Measurements from ENCODE around the gene NDFIP2. TPM values are rescaled to one million over a fixed set of nuclear protein-coding genes. Genes with fewer than 3 reads are reported as not detected.

Gene NDFIP2
- total and polyA plus RNA-seq, 2 experiments from 2014 or later: 28.3 to 28.7 TPM

- TF ChIP-seq ZNF462 (CRISPR knock-in tag; IDR thresholded peaks at IDR 0.05) (no peak), EZH2 (IDR thresholded peaks at IDR 0.05; ENCODE audit: low read depth, unreplicated experiment) (no peak), CREB1 (CRISPR knock-in tag; IDR thresholded peaks at IDR 0.05; ENCODE audit: low read depth) (no peak), CTCF (conservative IDR thresholded peaks at IDR 0.05; ENCODE audit: low read depth in 2 of 2) (no peak), STAT1 (IDR thresholded peaks at IDR 0.05; ENCODE audit: unreplicated experiment) (no peak)
Observed at GRCh38 chr13:79435561-79435990, 45.4 kb upstream of the NDFIP2 start (continued).

- Histone ChIP-seq H3K4me1 (ENCODE audit: insufficient read depth) (peaks cover 4% of the 10 kb centered on the region; the same call in 1 of the 2 replicates), H3K27me3 (ENCODE audit: insufficient read depth) (no peaks in the 10 kb centered on the region), H3K4me2 (no peak overlapping the region), H4K20me1 (replicated peaks; ENCODE audit: insufficient read depth) (no peaks in the 10 kb centered on the region), H3K4me3 (no peak overlapping the region), H2AFZ (no peak overlapping the region), H3K36me3 (ENCODE audit: insufficient read depth) (no peaks in the 10 kb centered on the region), H3K27ac (ENCODE audit: low read depth) (no peak overlapping the region), H3F3A (replicated peaks; ENCODE audit: low read depth) (no peaks in the 10 kb centered on the region), H3K9me2 (ENCODE audit: insufficient read depth) (no peaks in the 10 kb centered on the region), H3K79me2 (replicated peaks; ENCODE audit: insufficient read depth) (no peaks in the 10 kb centered on the region)
- H3K9me3 Mint-ChIP-seq: no peaks in the 10 kb centered on the region
- H3K4me3 Mint-ChIP-seq: no peak overlapping the region
- no peaks in the 10 kb centered on the region for H3K27me3 Mint-ChIP-seq (ENCODE audit: insufficient read depth, low read depth, poor library complexity)
- DNase-seq (ENCODE audit: low spot score): no peak
- ATAC-seq: no peak
- no peak overlapping the region for H3K27ac Mint-ChIP-seq
- peaks cover 6% of the 10 kb centered on the region; the same call in 1 of the 3 replicates for H3K4me1 Mint-ChIP-seq
- no peaks in the 10 kb centered on the region for H3K36me3 Mint-ChIP-seq (ENCODE audit: low read depth)
- TF ChIP-seq STAT1 (IDR thresholded peaks at IDR 0.05; ENCODE audit: unreplicated experiment) (no peak), EZH2 (IDR thresholded peaks at IDR 0.05; ENCODE audit: low read depth, unreplicated experiment) (no peak), REST (IDR thresholded peaks at IDR 0.05; ENCODE audit: unreplicated experiment) (no peak), CTCF (conservative IDR thresholded peaks at IDR 0.05; ENCODE audit: low read depth in 2 of 2) (no peak), ZNF331 (CRISPR knock-in tag; IDR thresholded peaks at IDR 0.05; ENCODE audit: low read depth) (no peak), ZNF114 (CRISPR knock-in tag; IDR thresholded peaks at IDR 0.05) (no peak), POLR2AphosphoS5 (IDR thresholded peaks at IDR 0.05; ENCODE audit: low read depth) (no peak), ETS1 (IDR thresholded peaks at IDR 0.05) (no peak)
Observed at GRCh38 chr13:79439275-79439674, 41.7 kb upstream of the NDFIP2 start.

Measured in GM23338 (cell line).